Astrocyte of the hippocampus (primary cell): Measurements from ENCODE around the gene ENOPH1.

Experiments used
- DNase-seq: peaks from one replicate; pipeline ENCODE4 v3.0.0; 2011; ENCODE audit warnings: low read depth, low spot score

ENOPH1 gene

GRCh38 chr4:82428526-82428968 is 1.8 kb upstream of the ENOPH1 start:
- no peak for DNase-seq

- peak; percentile 99 for DNase-seq
These were observed 1.2 kb upstream of the ENOPH1 start for GRCh38 chr4:82428969-82429727.

GRCh38 chr4:82429728-82430192 is 630 bp upstream of the ENOPH1 start:
- DNase-seq: no peak

- peak; percentile 38 for DNase-seq
These were observed 765 bp downstream of the ENOPH1 start for GRCh38 chr4:82430964-82431745.

GRCh38 chr4:82431831-82432230 is 1.4 kb downstream of the ENOPH1 start:
- no peak for DNase-seq

- no peak for DNase-seq
These were observed 2.2 kb downstream of the ENOPH1 start for GRCh38 chr4:82432596-82432995.

GRCh38 chr4:82433791-82434190 is 3.4 kb downstream of the ENOPH1 start:
- DNase-seq: no peak

- no peak for DNase-seq
These were observed 4.6 kb downstream of the ENOPH1 start for GRCh38 chr4:82434949-82435348.

- no peak for DNase-seq
These were observed 5.7 kb downstream of the ENOPH1 start for GRCh38 chr4:82436130-82436529.

GRCh38 chr4:82436780-82437179 is 6.4 kb downstream of the ENOPH1 start:
- no peak for DNase-seq

- peak; percentile 40 for DNase-seq
These were observed 7.1 kb downstream of the ENOPH1 start for GRCh38 chr4:82437285-82438005.

GRCh38 chr4:82439088-82439487 is 8.7 kb downstream of the ENOPH1 start:
- no peak for DNase-seq

GRCh38 chr4:82447886-82448285 is 17.5 kb downstream of the ENOPH1 start:
- DNase-seq: no peak

GRCh38 chr4:82450966-82451755 is 20.8 kb downstream of the ENOPH1 start:
- DNase-seq: no peak

GRCh38 chr4:82452026-82452425 is 21.6 kb downstream of the ENOPH1 start:
- no peak for DNase-seq

- no peak for DNase-seq
These were observed 26.9 kb downstream of the ENOPH1 start for GRCh38 chr4:82457266-82457665.

GRCh38 chr4:82458729-82459128 is 28.3 kb downstream of the ENOPH1 start:
- DNase-seq: no peak

GRCh38 chr4:82461710-82462109 is 31.3 kb downstream of the ENOPH1 start:
- DNase-seq: no peak

- DNase-seq: peak; percentile 92
These were observed 32.0 kb downstream of the ENOPH1 start for GRCh38 chr4:82462415-82462831.

GRCh38 chr4:82463221-82463620 is 32.8 kb downstream of the ENOPH1 start:
- DNase-seq: no peak

GRCh38 chr4:82467471-82467870 is 37.1 kb downstream of the ENOPH1 start:
- peak; percentile 50 for DNase-seq
